Natural killer cell treated with Interleukin-12 subunit alpha and Interleukin-12 subunit beta and Interleukin-15 and Interleukin-18, amount 100 ng/mL, for 72 hours (primary cell): ENCODE results near the gene SUN2. TPM values are rescaled to one million over a fixed set of nuclear protein-coding genes. Genes with fewer than 3 reads are reported as not detected.

Experiments used
- ATAC-seq, 2 donors: fragments of 150-1000 bp; cut with Tn5 transposase in 1 of 2; sonication (Bioruptor Pico), chemical (Tn5 transposase) in 1 of 2; 2 replicates each; pipeline ENCODE4 v1.10.0; 2021
- DNase-seq: peaks from one replicate; pipeline ENCODE4 v3.0.0; 2022; ENCODE audit warnings: low spot score
- H3K27ac Mint-ChIP-seq, 2 donors: 1 replicate in 1 of 2; 2 replicates in 1 of 2; pipeline ENCODE4 v1.8.0; 2022; ENCODE audit warnings: mixed read lengths in 2 of 2, mild to moderate bottlenecking in 1 of 2, moderate library complexity in 1 of 2
- H3K27me3 Mint-ChIP-seq, 2 donors: 1 replicate in 1 of 2; 2 replicates in 1 of 2; pipeline ENCODE4 v1.8.0; 2022; ENCODE audit warnings: mixed read lengths in 2 of 2
- H3K36me3 Mint-ChIP-seq: one replicate; pipeline ENCODE4 v1.8.0; 2022; ENCODE audit warnings: mixed read lengths
- H3K4me1 Mint-ChIP-seq, 2 donors: 1 replicate in 1 of 2; 2 replicates in 1 of 2; pipeline ENCODE4 v1.8.0; 2022; ENCODE audit warnings: low read depth in 2 of 2, mixed read lengths in 2 of 2, mild to moderate bottlenecking in 1 of 2
- H3K4me3 Mint-ChIP-seq: one replicate; pipeline ENCODE4 v1.8.0; 2022; ENCODE audit warnings: mixed read lengths
- H3K9me3 Mint-ChIP-seq: 2 replicates; pipeline ENCODE4 v1.8.0; 2022; ENCODE audit warnings: mixed read lengths
- total RNA-seq, 2 donors: library from RNA; stranded (reverse); gene quantifications; one replicate each; pipeline ENCODE4 v1.2.3, GENCODE V29; 2022

The SUN2 gene
- total RNA-seq, 2 donors from 2014 or later, result 203 to 215 TPM

- peak overlapping the region; percentile 97 for H3K4me3 Mint-ChIP-seq
- DNase-seq, result peak; percentile 69
- no peak for ATAC-seq
- no peaks in the 10 kb centered on the region for H3K27me3 Mint-ChIP-seq
- peaks cover 13% of the 10 kb centered on the region for H3K36me3 Mint-ChIP-seq
- H3K9me3 Mint-ChIP-seq, result no peaks in the 10 kb centered on the region
- H3K27ac Mint-ChIP-seq, result peak overlapping the region; percentile 82 to 96
- peaks cover 51 to 55% of the 10 kb centered on the region in 2 donors for H3K4me1 Mint-ChIP-seq
Measured at GRCh38 chr22:38706101-38706900, 49.5 kb downstream of the SUN2 start.

- H3K27me3 Mint-ChIP-seq, result no peaks in the 10 kb centered on the region
- peak within 1 kb of the TSS; percentile 82 to 96 for H3K27ac Mint-ChIP-seq
- H3K9me3 Mint-ChIP-seq, result no peaks in the 10 kb centered on the region
- DNase-seq, result peak; percentile 99
- ATAC-seq, result peak; percentile 88 to 91
- H3K36me3 Mint-ChIP-seq, result peaks cover 8% of the 10 kb centered on the region
- H3K4me1 Mint-ChIP-seq, result peaks cover 43 to 49% of the 10 kb centered on the region in 2 donors
- peak within 1 kb of the TSS; percentile 97 for H3K4me3 Mint-ChIP-seq
Measured at GRCh38 chr22:38705235-38706100, 50.3 kb downstream of the SUN2 start, which contains the start of gene GTPBP1. TSS of gene GTPBP1 (plus strand) at chr22:38705944. CDS start at chr22:38705956, 12 bp downstream.

- DNase-seq, result no peak
- H3K4me1 Mint-ChIP-seq, result peaks cover 49 to 51% of the 10 kb centered on the region in 2 donors
- ATAC-seq, result no peak
- H3K4me3 Mint-ChIP-seq, result peak overlapping the region; percentile 89
- H3K27me3 Mint-ChIP-seq, result no peaks in the 10 kb centered on the region
- H3K36me3 Mint-ChIP-seq, result peaks cover 8% of the 10 kb centered on the region
- no peaks in the 10 kb centered on the region for H3K9me3 Mint-ChIP-seq
- H3K27ac Mint-ChIP-seq, result peak overlapping the region; percentile 82 to 91
Measured at GRCh38 chr22:38704654-38705234, 51.1 kb downstream of the SUN2 start.

GRCh38 chr22:38700789-38701628 lies 54.8 kb downstream of the SUN2 start, which contains the start of gene JOSD1:
TSS of gene JOSD1 (minus strand) at chr22:38700943. CDS start at chr22:38699987, 956 bp downstream.
- Mint-ChIP-seq H3K36me3 (peaks cover 7% of the 10 kb centered on the region), H3K4me3 (peak within 1 kb of the TSS; percentile 86), H3K27me3 (no peaks in the 10 kb centered on the region), H3K4me1 (peaks cover 50 to 53% of the 10 kb centered on the region in 2 donors), H3K27ac (peak within 1 kb of the TSS; percentile 80 to 92), H3K9me3 (no peaks in the 10 kb centered on the region)
- ATAC-seq (peak; percentile 69 to 75), DNase-seq (peak; percentile 95)

GRCh38 chr22:38700270-38700788 lies 55.5 kb downstream of the SUN2 start:
- ATAC-seq (peak; percentile 57 to 67), DNase-seq (no peak)
- Mint-ChIP-seq H3K4me1 (peaks cover 48 to 50% of the 10 kb centered on the region in 2 donors), H3K27me3 (no peaks in the 10 kb centered on the region), H3K4me3 (peak overlapping the region; percentile 86), H3K36me3 (peaks cover 7% of the 10 kb centered on the region), H3K27ac (peak overlapping the region; percentile 80 to 92), H3K9me3 (no peaks in the 10 kb centered on the region)

GRCh38 chr22:38699784-38700183 lies 56.0 kb downstream of the SUN2 start:
- Mint-ChIP-seq H3K27ac (peak overlapping the region; percentile 80 to 92), H3K4me1 (peaks cover 47 to 49% of the 10 kb centered on the region in 2 donors), H3K27me3 (no peaks in the 10 kb centered on the region), H3K36me3 (peaks cover 7% of the 10 kb centered on the region), H3K4me3 (peak overlapping the region; percentile 86), H3K9me3 (no peaks in the 10 kb centered on the region)
- DNase-seq (no peak), ATAC-seq (no peak)

GRCh38 chr22:38699143-38699542 lies 56.7 kb downstream of the SUN2 start:
- Mint-ChIP-seq H3K36me3 (peaks cover 7% of the 10 kb centered on the region), H3K27me3 (no peaks in the 10 kb centered on the region), H3K4me1 (peaks cover 46 to 50% of the 10 kb centered on the region in 2 donors), H3K27ac (peak overlapping the region; percentile 80 to 92), H3K4me3 (peak overlapping the region; percentile 86), H3K9me3 (no peaks in the 10 kb centered on the region)
- ATAC-seq, result no peak
- DNase-seq, result no peak

GRCh38 chr22:38698407-38699094 lies 57.2 kb downstream of the SUN2 start:
- Mint-ChIP-seq H3K27ac (peak overlapping the region in 1 of 2 donors; percentile 12), H3K4me3 (peak overlapping the region; percentile 86), H3K9me3 (no peaks in the 10 kb centered on the region), H3K4me1 (peaks cover 49 to 52% of the 10 kb centered on the region in 2 donors), H3K27me3 (no peaks in the 10 kb centered on the region), H3K36me3 (peaks cover 7% of the 10 kb centered on the region)
- DNase-seq (no peak), ATAC-seq (no peak)

GRCh38 chr22:38697425-38698089 lies 58.2 kb downstream of the SUN2 start:
- H3K4me3 Mint-ChIP-seq, result peak overlapping the region; percentile 86

GRCh38 chr22:38696606-38697424 lies 59.0 kb downstream of the SUN2 start:
- H3K4me1 Mint-ChIP-seq, result peaks cover 56 to 58% of the 10 kb centered on the region in 2 donors
- ATAC-seq, result no peak

More at GRCh38 chr22:38697425-38698089, 58.2 kb downstream of the SUN2 start:
- Mint-ChIP-seq H3K9me3 (no peaks in the 10 kb centered on the region), H3K27me3 (no peaks in the 10 kb centered on the region), H3K4me1 (peaks cover 56 to 58% of the 10 kb centered on the region in 2 donors), H3K27ac (peak overlapping the region; percentile 72), H3K36me3 (peaks cover 13% of the 10 kb centered on the region)
- DNase-seq, result no peak
- no peak for ATAC-seq

GRCh38 chr22:38694940-38695339 lies 60.9 kb downstream of the SUN2 start:
- H3K36me3 Mint-ChIP-seq, result peaks cover 19% of the 10 kb centered on the region
- peaks cover 50 to 57% of the 10 kb centered on the region in 2 donors for H3K4me1 Mint-ChIP-seq
- no peaks in the 10 kb centered on the region for H3K27me3 Mint-ChIP-seq
- H3K27ac Mint-ChIP-seq, result peak overlapping the region in 1 of 2 donors; percentile 40
- no peaks in the 10 kb centered on the region for H3K9me3 Mint-ChIP-seq
- ATAC-seq (no peak), DNase-seq (no peak)
- no peak overlapping the region for H3K4me3 Mint-ChIP-seq

More at GRCh38 chr22:38696606-38697424, 59.0 kb downstream of the SUN2 start:
- peaks cover 13% of the 10 kb centered on the region for H3K36me3 Mint-ChIP-seq
- peak overlapping the region; percentile 72 for H3K27ac Mint-ChIP-seq
- H3K27me3 Mint-ChIP-seq, result no peaks in the 10 kb centered on the region
- no peak for DNase-seq
- peak overlapping the region; percentile 86 for H3K4me3 Mint-ChIP-seq
- no peaks in the 10 kb centered on the region for H3K9me3 Mint-ChIP-seq
